ENCODE results near the gene MYLK4. TPM values are rescaled to one million over a fixed set of nuclear protein-coding genes. Genes with fewer than 3 reads are reported as not detected.

The MYLK4 gene
- polyA plus RNA-seq, 1 donor from 2014 or later: 1.3 TPM

- Histone ChIP-seq H3K4me3 (ENCODE audit: low read length) (no peak overlapping the region), H3K9ac (ENCODE audit: low read length) (no peak overlapping the region), H3F3A (ENCODE audit: insufficient read depth, low read length, poor library complexity, severe bottlenecking) (no peaks in the 10 kb centered on the region), H3K27ac (ENCODE audit: low read length) (no peak overlapping the region), H3K9me3 (ENCODE audit: low read length) (no peaks in the 10 kb centered on the region), H3K79me2 (replicated peaks; ENCODE audit: insufficient read depth, low read length) (no peaks in the 10 kb centered on the region), H4K20me1 (ENCODE audit: insufficient read depth) (no peaks in the 10 kb centered on the region), H2AFZ (ENCODE audit: low read depth, low read length) (no peak overlapping the region), H3K4me2 (ENCODE audit: low read length) (no peak overlapping the region), H3K9me2 (ENCODE audit: insufficient read depth, low read length) (no peaks in the 10 kb centered on the region), H3K36me3 (ENCODE audit: insufficient read depth, low read length) (no peaks in the 10 kb centered on the region), H3K27me3 (ENCODE audit: insufficient read depth, low read depth, low read length) (no peaks in the 10 kb centered on the region)
- no peak for TF ChIP-seq SMC3 (conservative IDR thresholded peaks at IDR 0.05; ENCODE audit: poor library complexity)
- no peak for TF ChIP-seq POLR2AphosphoS5 (IDR thresholded peaks at IDR 0.05)
- no peak for TF ChIP-seq REST (IDR thresholded peaks at IDR 0.05; ENCODE audit: borderline replicate concordance)
- TF ChIP-seq, protein P1, sequence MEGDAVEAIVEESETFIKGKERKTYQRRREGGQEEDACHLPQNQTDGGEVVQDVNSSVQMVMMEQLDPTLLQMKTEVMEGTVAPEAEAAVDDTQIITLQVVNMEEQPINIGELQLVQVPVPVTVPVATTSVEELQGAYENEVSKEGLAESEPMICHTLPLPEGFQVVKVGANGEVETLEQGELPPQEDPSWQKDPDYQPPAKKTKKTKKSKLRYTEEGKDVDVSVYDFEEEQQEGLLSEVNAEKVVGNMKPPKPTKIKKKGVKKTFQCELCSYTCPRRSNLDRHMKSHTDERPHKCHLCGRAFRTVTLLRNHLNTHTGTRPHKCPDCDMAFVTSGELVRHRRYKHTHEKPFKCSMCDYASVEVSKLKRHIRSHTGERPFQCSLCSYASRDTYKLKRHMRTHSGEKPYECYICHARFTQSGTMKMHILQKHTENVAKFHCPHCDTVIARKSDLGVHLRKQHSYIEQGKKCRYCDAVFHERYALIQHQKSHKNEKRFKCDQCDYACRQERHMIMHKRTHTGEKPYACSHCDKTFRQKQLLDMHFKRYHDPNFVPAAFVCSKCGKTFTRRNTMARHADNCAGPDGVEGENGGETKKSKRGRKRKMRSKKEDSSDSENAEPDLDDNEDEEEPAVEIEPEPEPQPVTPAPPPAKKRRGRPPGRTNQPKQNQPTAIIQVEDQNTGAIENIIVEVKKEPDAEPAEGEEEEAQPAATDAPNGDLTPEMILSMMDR (IDR thresholded peaks at IDR 0.05; ENCODE audit: poor library complexity, severe bottlenecking): no peak
- TF ChIP-seq RAD21 (conservative IDR thresholded peaks at IDR 0.05): no peak
- TF ChIP-seq EZH2 (IDR thresholded peaks at IDR 0.05; ENCODE audit: borderline replicate concordance, insufficient read depth, low read length, poor library complexity, severe bottlenecking): no peak
- no peak for TF ChIP-seq MXI1 (conservative IDR thresholded peaks at IDR 0.05; ENCODE audit: poor library complexity, severe bottlenecking)
- TF ChIP-seq TAF1 (IDR thresholded peaks at IDR 0.05; ENCODE audit: low read depth): no peak
- no peak for TF ChIP-seq EP300 (conservative IDR thresholded peaks at IDR 0.05; ENCODE audit: poor library complexity, severe bottlenecking)
Observed at GRCh38 chr6:2639896-2640295, 110.8 kb downstream of the MYLK4 start.

DNA sequence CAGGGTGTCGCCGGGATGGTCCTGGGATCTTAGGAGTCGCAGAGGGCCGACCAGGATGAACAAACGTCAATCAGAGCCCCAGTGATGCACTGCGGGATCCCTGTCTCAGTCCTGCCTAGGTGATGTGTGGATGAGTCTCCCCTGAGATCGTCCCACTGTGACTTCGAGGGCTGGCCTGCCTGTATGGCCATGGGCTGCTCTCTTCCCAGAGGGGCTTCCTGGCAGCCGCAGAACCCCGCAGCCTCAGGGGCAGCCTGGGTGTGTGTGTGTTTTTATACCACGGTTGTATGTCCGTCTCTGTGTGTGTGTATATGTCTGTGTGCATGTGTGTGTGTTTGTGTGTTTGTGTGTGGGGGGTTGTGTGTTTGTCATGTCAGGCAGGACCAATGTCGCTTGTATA, 111.6 kb downstream of the MYLK4 start:
- TF ChIP-seq, protein P1 (IDR thresholded peaks at IDR 0.05; ENCODE audit: poor library complexity, severe bottlenecking): no peak
- TF ChIP-seq RAD21 (conservative IDR thresholded peaks at IDR 0.05) (no peak), EZH2 (IDR thresholded peaks at IDR 0.05; ENCODE audit: borderline replicate concordance, insufficient read depth, low read length, poor library complexity, severe bottlenecking) (no peak), TAF1 (IDR thresholded peaks at IDR 0.05; ENCODE audit: low read depth) (no peak), POLR2AphosphoS5 (IDR thresholded peaks at IDR 0.05) (no peak), SMC3 (conservative IDR thresholded peaks at IDR 0.05; ENCODE audit: poor library complexity) (no peak), REST (IDR thresholded peaks at IDR 0.05; ENCODE audit: borderline replicate concordance) (no peak)
- no peak overlapping the region for H3K4me2 ChIP-seq (ENCODE audit: low read length)
- no peak overlapping the region for H2AFZ ChIP-seq (ENCODE audit: low read depth, low read length)
- H3K4me3 ChIP-seq (ENCODE audit: low read length): no peak overlapping the region
- H3K79me2 ChIP-seq (replicated peaks; ENCODE audit: insufficient read depth, low read length): no peaks in the 10 kb centered on the region
- no peaks in the 10 kb centered on the region for H3K9me2 ChIP-seq (ENCODE audit: insufficient read depth, low read length)
- no peak overlapping the region for H3K9ac ChIP-seq (ENCODE audit: low read length)
- no peak overlapping the region for H3K27ac ChIP-seq (ENCODE audit: low read length)
- no peaks in the 10 kb centered on the region for H3K9me3 ChIP-seq (ENCODE audit: low read length)
- H3K36me3 ChIP-seq (ENCODE audit: insufficient read depth, low read length): no peaks in the 10 kb centered on the region
- no peaks in the 10 kb centered on the region for H4K20me1 ChIP-seq (ENCODE audit: insufficient read depth)
- H3K27me3 ChIP-seq (ENCODE audit: insufficient read depth, low read depth, low read length): no peaks in the 10 kb centered on the region
- no peaks in the 10 kb centered on the region for H3F3A ChIP-seq (ENCODE audit: insufficient read depth, low read length, poor library complexity, severe bottlenecking)
